Glutamatergic neuron (in vitro differentiated cells): ENCODE results near the gene ARHGAP8. TPM values are rescaled to one million over a fixed set of nuclear protein-coding genes. Genes with fewer than 3 reads are reported as not detected.
"Not testable (repeated sequence)": the region's sequence is repeated elsewhere in the genome, so short reads cannot be mapped to it uniquely, and the experiment has no call there.

Experiments used
- DNase-seq: peaks from one replicate; pipeline ENCODE4 v3.0.0; 2022
- H3K27ac Mint-ChIP-seq: one replicate; pipeline ENCODE4 v1.8.0; 2020; ENCODE audit warnings: mild to moderate bottlenecking, mixed read lengths, inconsistent platforms; ENCODE audit not compliant: unreplicated experiment
- H3K27me3 Mint-ChIP-seq: one replicate; pipeline ENCODE4 v1.8.0; 2020; ENCODE audit warnings: mild to moderate bottlenecking, moderate library complexity, mixed read lengths, inconsistent platforms; ENCODE audit not compliant: unreplicated experiment
- H3K36me3 Mint-ChIP-seq: one replicate; pipeline ENCODE4 v1.8.0; 2020; ENCODE audit warnings: mild to moderate bottlenecking, mixed read lengths, inconsistent platforms; ENCODE audit not compliant: unreplicated experiment
- H3K4me1 Mint-ChIP-seq: one replicate; pipeline ENCODE4 v1.8.0; 2020; ENCODE audit warnings: mild to moderate bottlenecking, low read depth, mixed read lengths, inconsistent platforms; ENCODE audit not compliant: unreplicated experiment
- H3K4me3 Mint-ChIP-seq: one replicate; pipeline ENCODE4 v1.8.0; 2020; ENCODE audit warnings: mild to moderate bottlenecking, mixed read lengths, inconsistent platforms; ENCODE audit not compliant: unreplicated experiment
- H3K9me3 Mint-ChIP-seq: one replicate; pipeline ENCODE4 v1.8.0; 2020; ENCODE audit warnings: mild to moderate bottlenecking, moderate library complexity, mixed read lengths, inconsistent platforms; ENCODE audit not compliant: unreplicated experiment
- CTCF ChIP-seq: fragments of 200-600 bp; sonication (generic); IDR thresholded peaks from one replicate; pipeline ENCODE4 v1.5.0; 2021; ENCODE audit not compliant: partially characterized antibody, unreplicated experiment
- total RNA-seq: library from RNA; stranded (reverse); fragmentation: NEBNext Ultra II Directional; extraction: Animal tissue kit (Norgen Biotek cat#: 25700); gene quantifications from one replicate; pipeline ENCODE4 v1.2.1, GENCODE V29; 2021; ENCODE audit not compliant: unreplicated experiment

Gene ARHGAP8
- total RNA-seq, 1 donor from 2014 or later = 0.59 TPM

GRCh38 chr22:44739024-44739423 lies 13.4 kb upstream of the ARHGAP8 start:
- no peak for TF ChIP-seq CTCF
- Mint-ChIP-seq H3K36me3 (no peaks in the 10 kb centered on the region), H3K27me3 (peaks cover 4% of the 10 kb centered on the region), H3K9me3 (peaks cover 2% of the 10 kb centered on the region), H3K4me3 (no peak overlapping the region), H3K27ac (no peak overlapping the region), H3K4me1 (peaks cover 2% of the 10 kb centered on the region)
- no peak for DNase-seq

- H3K27me3 Mint-ChIP-seq, DNase-seq, H3K9me3 Mint-ChIP-seq, H3K4me3 Mint-ChIP-seq, H3K4me1 Mint-ChIP-seq, H3K27ac Mint-ChIP-seq, H3K36me3 Mint-ChIP-seq: not testable (repeated sequence)
These were observed 12.7 kb upstream of the ARHGAP8 start for GRCh38 chr22:44739666-44740065.

GRCh38 chr22:44740307-44740706 lies 12.1 kb upstream of the ARHGAP8 start:
- Mint-ChIP-seq H3K9me3 (peaks cover 2% of the 10 kb centered on the region), H3K27ac (no peak overlapping the region), H3K27me3 (peaks cover 11% of the 10 kb centered on the region), H3K36me3 (no peaks in the 10 kb centered on the region), H3K4me3 (no peak overlapping the region), H3K4me1 (peaks cover 2% of the 10 kb centered on the region)
- TF ChIP-seq CTCF = no peak
- no peak for DNase-seq

GRCh38 chr22:44741929-44742328 lies 10.4 kb upstream of the ARHGAP8 start:
- no peak for DNase-seq

GRCh38 chr22:44743247-44743646 lies 9.1 kb upstream of the ARHGAP8 start:
- H3K27ac Mint-ChIP-seq = no peak overlapping the region
- no peak for TF ChIP-seq CTCF
- DNase-seq = no peak
- no peaks in the 10 kb centered on the region for H3K4me1 Mint-ChIP-seq
- H3K27me3 Mint-ChIP-seq = peaks cover 11% of the 10 kb centered on the region
- H3K4me3 Mint-ChIP-seq = no peak overlapping the region
- H3K36me3 Mint-ChIP-seq = no peaks in the 10 kb centered on the region
- peaks cover 2% of the 10 kb centered on the region for H3K9me3 Mint-ChIP-seq

More at GRCh38 chr22:44741929-44742328, 10.4 kb upstream of the ARHGAP8 start:
- no peak overlapping the region for H3K27ac Mint-ChIP-seq
- H3K9me3 Mint-ChIP-seq = peaks cover 2% of the 10 kb centered on the region
- peaks cover 11% of the 10 kb centered on the region for H3K27me3 Mint-ChIP-seq
- no peak overlapping the region for H3K4me3 Mint-ChIP-seq
- H3K4me1 Mint-ChIP-seq = no peaks in the 10 kb centered on the region
- no peaks in the 10 kb centered on the region for H3K36me3 Mint-ChIP-seq
- TF ChIP-seq CTCF = no peak

GRCh38 chr22:44743804-44744211 lies 8.6 kb upstream of the ARHGAP8 start:
- Mint-ChIP-seq H3K27me3 (peaks cover 9% of the 10 kb centered on the region), H3K9me3 (peaks cover 2% of the 10 kb centered on the region), H3K4me1 (no peaks in the 10 kb centered on the region), H3K4me3 (no peak overlapping the region), H3K27ac (no peak overlapping the region), H3K36me3 (no peaks in the 10 kb centered on the region)
- TF ChIP-seq CTCF = no peak
- no peak for DNase-seq
